GM18505 (cell line): ENCODE measurements around the gene ITPRIPL2.

Experiments
- ATAC-seq: cut with Tn5 transposase; IDR thresholded peaks from one replicate; pipeline ENCODE4 v1.9.1; 2021; ENCODE audit not compliant: unreplicated experiment
- POLR2A ChIP-seq: IDR thresholded peaks from 4 replicates; pipeline ENCODE4 v1.6.1; 2011; ENCODE audit warnings: borderline replicate concordance; ENCODE audit not compliant: insufficient read depth, insufficient read length; ENCODE audit errors: extremely low read depth

The ITPRIPL2 gene

GRCh38 chr16:19085679-19086200, 28.0 kb upstream of the ITPRIPL2 start:
- no peak for ATAC-seq
- no peak for TF ChIP-seq POLR2A

GRCh38 chr16:19086322-19087199, 27.2 kb upstream of the ITPRIPL2 start:
- TF ChIP-seq POLR2A, result peak; percentile 33
- ATAC-seq, result peak; percentile 66

GRCh38 chr16:19088341-19088916, 25.3 kb upstream of the ITPRIPL2 start:
- no peak for TF ChIP-seq POLR2A
- ATAC-seq, result no peak

- no peak for ATAC-seq
Observed at GRCh38 chr16:19089410-19089955, 24.3 kb upstream of the ITPRIPL2 start.

GRCh38 chr16:19090916-19091315, 22.8 kb upstream of the ITPRIPL2 start:
- no peak for TF ChIP-seq POLR2A
- ATAC-seq, result no peak

More at GRCh38 chr16:19089410-19089955, 24.3 kb upstream of the ITPRIPL2 start:
- TF ChIP-seq POLR2A, result no peak

- ATAC-seq, result no peak
- no peak for TF ChIP-seq POLR2A
Observed at GRCh38 chr16:19092653-19093410, 20.9 kb upstream of the ITPRIPL2 start.

GRCh38 chr16:19093631-19094541, 19.9 kb upstream of the ITPRIPL2 start:
- no peak for ATAC-seq
- TF ChIP-seq POLR2A, result no peak

GRCh38 chr16:19094542-19095365, 19.0 kb upstream of the ITPRIPL2 start:
- no peak for TF ChIP-seq POLR2A
- ATAC-seq, result no peak

- no peak for ATAC-seq
- TF ChIP-seq POLR2A, result no peak
Observed at GRCh38 chr16:19095654-19096053, 18.1 kb upstream of the ITPRIPL2 start.

GRCh38 chr16:19098173-19098572, 15.6 kb upstream of the ITPRIPL2 start:
- no peak for TF ChIP-seq POLR2A
- no peak for ATAC-seq

- no peak for TF ChIP-seq POLR2A
- no peak for ATAC-seq
Observed at GRCh38 chr16:19102187-19102872, 11.4 kb upstream of the ITPRIPL2 start.
